ENCODE measurements around the gene TANGO2.

TANGO2 gene

GRCh38 chr22:20052309-20053259 is 31.7 kb downstream of the TANGO2 start:
- Histone ChIP-seq H3K27ac (ENCODE audit: low read depth, low read length, poor library complexity, severe bottlenecking) (no peak overlapping the region), H3K4me1 (ENCODE audit: insufficient read depth, low read length, severe bottlenecking) (no peaks in the 10 kb centered on the region)

GRCh38 chr22:20053407-20054033 is 32.6 kb downstream of the TANGO2 start:
- Histone ChIP-seq H3K79me2 (ENCODE audit: insufficient read depth, low read length) (no peaks in the 10 kb centered on the region), H3K9ac (ENCODE audit: low read length) (no peak overlapping the region), H3K9me2 (ENCODE audit: low read depth, low read length) (no peaks in the 10 kb centered on the region), H3K4me1 (ENCODE audit: insufficient read depth, low read length, severe bottlenecking) (no peaks in the 10 kb centered on the region), H3F3A (ENCODE audit: insufficient read depth, low read length) (no peaks in the 10 kb centered on the region), H3K27me3 (ENCODE audit: insufficient read depth, low read length) (no peaks in the 10 kb centered on the region), H3K36me3 (ENCODE audit: insufficient read depth, low read length) (peaks cover 22% of the 10 kb centered on the region), H3K9me3 (ENCODE audit: low read length) (no peaks in the 10 kb centered on the region), H4K20me1 (ENCODE audit: insufficient read depth, low read length) (no peaks in the 10 kb centered on the region), H3K27ac (ENCODE audit: low read depth, low read length, poor library complexity, severe bottlenecking) (no peak overlapping the region), H3K4me3 (ENCODE audit: low read depth, low read length, poor library complexity, severe bottlenecking) (no peak overlapping the region), H2AFZ (ENCODE audit: low read length) (no peak overlapping the region), H3K4me2 (ENCODE audit: low read length) (no peak overlapping the region)
- TF ChIP-seq EZH2 (IDR thresholded peaks at IDR 0.05; ENCODE audit: borderline replicate concordance, low read length) (no peak), CTCF (IDR thresholded peaks at IDR 0.05; ENCODE audit: low read length) (no peak)

More at GRCh38 chr22:20052309-20053259, 31.7 kb downstream of the TANGO2 start:
- H3K9me2 ChIP-seq (ENCODE audit: low read depth, low read length): no peaks in the 10 kb centered on the region
- peaks cover 3% of the 10 kb centered on the region; the same call in 1 of the 2 replicates for H3K9me3 ChIP-seq (ENCODE audit: low read length)
- no peak overlapping the region for H3K4me2 ChIP-seq (ENCODE audit: low read length)
- no peak overlapping the region for H2AFZ ChIP-seq (ENCODE audit: low read length)
- H4K20me1 ChIP-seq (ENCODE audit: insufficient read depth, low read length): no peaks in the 10 kb centered on the region
- no peak overlapping the region for H3K9ac ChIP-seq (ENCODE audit: low read length)
- H3K27me3 ChIP-seq (ENCODE audit: insufficient read depth, low read length): no peaks in the 10 kb centered on the region
- TF ChIP-seq CTCF (IDR thresholded peaks at IDR 0.05; ENCODE audit: low read length) (no peak), EZH2 (IDR thresholded peaks at IDR 0.05; ENCODE audit: borderline replicate concordance, low read length) (no peak)
- H3K36me3 ChIP-seq (ENCODE audit: insufficient read depth, low read length): peaks cover 31% of the 10 kb centered on the region
- no peaks in the 10 kb centered on the region for H3K79me2 ChIP-seq (ENCODE audit: insufficient read depth, low read length)
- H3F3A ChIP-seq (ENCODE audit: insufficient read depth, low read length): no peaks in the 10 kb centered on the region
- no peak overlapping the region for H3K4me3 ChIP-seq (ENCODE audit: low read depth, low read length, poor library complexity, severe bottlenecking)

GRCh38 chr22:20054034-20054427 is 33.1 kb downstream of the TANGO2 start:
- Histone ChIP-seq H3F3A (ENCODE audit: insufficient read depth, low read length) (no peaks in the 10 kb centered on the region), H4K20me1 (ENCODE audit: insufficient read depth, low read length) (no peaks in the 10 kb centered on the region), H3K79me2 (ENCODE audit: insufficient read depth, low read length) (no peaks in the 10 kb centered on the region), H3K9ac (ENCODE audit: low read length) (no peak overlapping the region), H3K27me3 (ENCODE audit: insufficient read depth, low read length) (no peaks in the 10 kb centered on the region), H3K4me2 (ENCODE audit: low read length) (no peak overlapping the region), H2AFZ (ENCODE audit: low read length) (no peak overlapping the region), H3K9me3 (ENCODE audit: low read length) (no peaks in the 10 kb centered on the region), H3K36me3 (ENCODE audit: insufficient read depth, low read length) (peaks cover 18% of the 10 kb centered on the region; the same call in 1 of the 2 replicates), H3K4me3 (ENCODE audit: low read depth, low read length, poor library complexity, severe bottlenecking) (no peak overlapping the region), H3K9me2 (ENCODE audit: low read depth, low read length) (no peaks in the 10 kb centered on the region), H3K27ac (ENCODE audit: low read depth, low read length, poor library complexity, severe bottlenecking) (no peak overlapping the region), H3K4me1 (ENCODE audit: insufficient read depth, low read length, severe bottlenecking) (no peaks in the 10 kb centered on the region)
- TF ChIP-seq CTCF (IDR thresholded peaks at IDR 0.05; ENCODE audit: low read length): no peak
- no peak for TF ChIP-seq EZH2 (IDR thresholded peaks at IDR 0.05; ENCODE audit: borderline replicate concordance, low read length)
